BJ (cell line): ENCODE data around the gene GPRIN3. TPM values are rescaled to one million over a fixed set of nuclear protein-coding genes. Genes with fewer than 3 reads are reported as not detected.

ENCODE experiments used
- CTCF ChIA-PET: fragments of 350-600 bp; formaldehyde crosslinking; extraction: SDS; loops from one replicate; lab custom pipeline; 2021; ENCODE audit warnings: antibody characterized with exemption, inconsistent platforms; lab: Yijun Ruan, JAX
- POLR2A ChIA-PET: fragments of 300-600 bp; sonication (Branson Sonifier 250); formaldehyde crosslinking; extraction: SDS; loops from one replicate; lab custom pipeline; 2021; ENCODE audit warnings: antibody characterized with exemption; lab: Charles Lee
- DNase-seq: peaks from one replicate; pipeline ENCODE4 v3.0.0-alpha.2; 2011; ENCODE audit warnings: low read depth
- H3K27me3 ChIP-seq: 2 replicates; pipeline ENCODE4 v1.6.0; 2011; ENCODE audit warnings: low read length; ENCODE audit not compliant: control insufficient read depth, insufficient read depth
- H3K36me3 ChIP-seq: 2 replicates; pipeline ENCODE4 v1.5.1; 2011; ENCODE audit warnings: low read length; ENCODE audit not compliant: control insufficient read depth, insufficient read depth
- H3K4me3 ChIP-seq: 2 replicates; pipeline ENCODE4 v1.5.1; 2011; ENCODE audit warnings: low read depth, mild to moderate bottlenecking, control low read depth, low read length
- CTCF ChIP-seq: IDR thresholded peaks from 2 replicates; pipeline ENCODE4 v1.5.1; 2011; ENCODE audit warnings: low read depth, mild to moderate bottlenecking, control low read depth, inconsistent platforms, low read length, moderate library complexity; ENCODE audit not compliant: insufficient read depth
- polyA plus RNA-seq: library from polyadenylated mRNA; depleted of rRNA; stranded (reverse); fragments of >200 nt; gene quantifications from 2 replicates; pipeline ENCODE4 v1.2.3, GENCODE V29; 2011

GPRIN3 gene
- polyA plus RNA-seq, 1 experiment, result not detected

- TF ChIP-seq CTCF, result no peak
- POLR2A ChIA-PET, result no interaction called here
- CTCF ChIA-PET, result no interaction called here
These were observed 21.7 kb upstream of the GPRIN3 start for GRCh38 chr4:89329280-89329679.

GRCh38 chr4:89324671-89325070 lies 17.1 kb upstream of the GPRIN3 start:
- ChIA-PET POLR2A (no interaction called here), CTCF (interaction anchor here (1.2 kb wide), 1 partner anchor 15 kb away, joined by 3 read pairs; no protein-coding TSS in a partner anchor)
- no peak for DNase-seq
- no peak overlapping the region for H3K4me3 ChIP-seq
- H3K36me3 ChIP-seq, result no peaks in the 10 kb centered on the region
- no peaks in the 10 kb centered on the region for H3K27me3 ChIP-seq
- TF ChIP-seq CTCF, result no peak

More at GRCh38 chr4:89329280-89329679, 21.7 kb upstream of the GPRIN3 start:
- DNase-seq, result no peak
- H3K27me3 ChIP-seq, result no peaks in the 10 kb centered on the region
- no peaks in the 10 kb centered on the region for H3K36me3 ChIP-seq
- H3K4me3 ChIP-seq, result no peak overlapping the region

- POLR2A ChIA-PET, result no interaction called here
- CTCF ChIA-PET, result no interaction called here
These were observed 15.1 kb upstream of the GPRIN3 start for GRCh38 chr4:89322671-89323070.

GRCh38 chr4:89319756-89320155 lies 12.2 kb upstream of the GPRIN3 start:
- ChIA-PET POLR2A (no interaction called here), CTCF (no interaction called here)
- H3K4me3 ChIP-seq, result no peak overlapping the region
- no peaks in the 10 kb centered on the region for H3K36me3 ChIP-seq
- no peak for TF ChIP-seq CTCF
- H3K27me3 ChIP-seq, result no peaks in the 10 kb centered on the region
- DNase-seq, result no peak

More at GRCh38 chr4:89322671-89323070, 15.1 kb upstream of the GPRIN3 start:
- TF ChIP-seq CTCF, result no peak
- no peak for DNase-seq
- Histone ChIP-seq H3K27me3 (no peaks in the 10 kb centered on the region), H3K4me3 (no peak overlapping the region), H3K36me3 (no peaks in the 10 kb centered on the region)

- ChIA-PET POLR2A (no interaction called here), CTCF (no interaction called here)
- no peak for DNase-seq
- no peak for TF ChIP-seq CTCF
- Histone ChIP-seq H3K4me3 (no peak overlapping the region), H3K36me3 (no peaks in the 10 kb centered on the region), H3K27me3 (no peaks in the 10 kb centered on the region)
These were observed 9.3 kb upstream of the GPRIN3 start for GRCh38 chr4:89316931-89317366.
